Stimulated activated CD4-positive, alpha-beta T cell treated with anti-CD3 and anti-CD28 coated beads, TNF-alpha, amount 100 ng/mL, for 4 hours (primary cell): ENCODE data around the gene POU6F2.

ENCODE experiments used
- DNase-seq, 3 experiments: peaks; one replicate each; pipeline ENCODE4 v3.0.0-alpha.2; 2020; ENCODE audit warnings: low read depth in 3 of 3

POU6F2 gene

GRCh38 chr7:39432807-39433416 is 455.2 kb downstream of the POU6F2 start:
- DNase-seq = no peak

DNA sequence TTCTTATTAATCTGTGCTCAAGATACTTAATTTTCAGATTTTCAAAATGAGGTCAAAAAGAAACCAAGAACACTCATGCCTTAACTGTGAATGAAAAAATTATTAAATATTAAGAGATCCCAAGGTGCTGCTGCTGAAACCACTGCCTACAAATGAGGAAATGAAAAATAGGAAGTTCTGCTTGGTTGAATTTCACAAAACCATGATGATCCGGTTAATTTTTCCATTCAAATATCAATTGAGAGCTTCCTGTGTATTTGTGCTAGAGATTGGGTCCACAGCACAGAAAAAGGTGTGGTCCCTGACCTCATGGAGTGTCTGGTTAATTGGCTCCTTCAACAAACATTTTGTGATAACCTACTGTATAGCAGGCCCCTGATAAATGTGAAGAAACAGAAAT is 455.8 kb downstream of the POU6F2 start:
- no peak for DNase-seq

- no peak for DNase-seq
These were observed 456.3 kb downstream of the POU6F2 start for GRCh38 chr7:39434012-39434411.

DNA sequence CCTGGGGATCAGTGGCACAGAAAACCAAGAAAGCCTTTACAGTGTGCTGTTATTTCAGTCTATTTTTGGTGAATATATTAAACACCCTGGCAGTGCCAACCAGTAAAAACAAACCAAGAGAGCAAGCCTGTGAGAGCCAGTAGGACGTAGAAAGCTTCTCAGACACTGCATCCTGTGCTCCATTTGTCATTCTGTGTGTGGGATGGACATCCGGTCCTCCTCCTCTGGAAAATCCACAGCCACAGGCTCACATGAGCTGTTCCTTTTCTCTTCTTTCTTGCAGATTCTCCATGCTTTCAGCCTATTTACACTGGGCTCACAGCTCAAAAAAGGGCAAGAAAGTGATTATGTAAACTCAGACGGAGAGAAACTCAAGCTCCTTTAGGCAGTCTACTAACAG is 468.8 kb downstream of the POU6F2 start:
- no peak for DNase-seq

DNA sequence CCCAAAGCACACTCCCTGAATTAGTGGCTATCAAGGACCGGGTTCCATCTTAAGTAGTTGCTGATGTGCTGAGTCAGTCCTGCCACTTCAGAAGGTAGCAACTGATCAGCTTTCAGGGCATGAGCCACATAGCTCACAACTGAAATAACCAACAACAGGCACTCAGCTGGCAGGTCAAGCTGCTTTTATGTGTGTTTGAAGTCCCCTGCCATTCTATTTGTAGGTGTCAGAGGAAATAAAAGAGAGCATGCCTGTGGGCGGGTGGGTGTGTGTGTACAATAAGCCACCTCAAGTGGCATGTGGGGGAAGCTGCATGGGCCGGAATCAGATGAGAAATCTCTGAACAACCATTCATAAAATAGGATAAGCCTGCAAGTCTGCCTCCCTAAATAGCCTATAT is 474.2 kb downstream of the POU6F2 start:
- no peak for DNase-seq

DNA sequence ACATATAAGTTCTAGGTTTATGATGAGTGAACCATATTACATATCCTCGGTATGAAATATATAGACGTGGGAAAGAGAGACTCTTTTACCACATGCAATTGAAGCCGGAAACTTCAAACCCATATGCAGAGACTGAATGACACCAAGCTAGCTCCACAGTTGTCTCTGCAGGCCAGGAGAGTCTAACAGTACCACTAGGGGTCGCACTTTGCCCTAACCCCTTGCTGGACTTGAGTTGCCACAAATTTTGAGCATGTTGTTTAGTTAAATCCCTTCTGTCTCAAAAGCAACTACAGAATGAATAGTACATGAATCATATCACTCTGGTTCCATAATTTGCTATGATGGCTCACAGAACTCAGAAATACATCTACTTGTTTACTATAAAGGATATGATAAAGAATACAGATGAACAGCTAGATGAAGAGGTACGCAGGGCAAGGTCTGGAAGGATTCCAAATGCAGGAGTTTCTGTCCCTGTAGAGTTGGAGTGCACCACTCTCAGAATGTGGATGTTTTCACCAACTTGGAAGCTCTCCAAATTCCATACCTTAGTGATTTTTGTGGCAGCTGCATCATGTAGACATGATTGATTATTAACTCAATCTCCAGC is 476.1 kb downstream of the POU6F2 start:
- peak in 2 of 3 experiments; percentile 5 to 9 for DNase-seq

DNA sequence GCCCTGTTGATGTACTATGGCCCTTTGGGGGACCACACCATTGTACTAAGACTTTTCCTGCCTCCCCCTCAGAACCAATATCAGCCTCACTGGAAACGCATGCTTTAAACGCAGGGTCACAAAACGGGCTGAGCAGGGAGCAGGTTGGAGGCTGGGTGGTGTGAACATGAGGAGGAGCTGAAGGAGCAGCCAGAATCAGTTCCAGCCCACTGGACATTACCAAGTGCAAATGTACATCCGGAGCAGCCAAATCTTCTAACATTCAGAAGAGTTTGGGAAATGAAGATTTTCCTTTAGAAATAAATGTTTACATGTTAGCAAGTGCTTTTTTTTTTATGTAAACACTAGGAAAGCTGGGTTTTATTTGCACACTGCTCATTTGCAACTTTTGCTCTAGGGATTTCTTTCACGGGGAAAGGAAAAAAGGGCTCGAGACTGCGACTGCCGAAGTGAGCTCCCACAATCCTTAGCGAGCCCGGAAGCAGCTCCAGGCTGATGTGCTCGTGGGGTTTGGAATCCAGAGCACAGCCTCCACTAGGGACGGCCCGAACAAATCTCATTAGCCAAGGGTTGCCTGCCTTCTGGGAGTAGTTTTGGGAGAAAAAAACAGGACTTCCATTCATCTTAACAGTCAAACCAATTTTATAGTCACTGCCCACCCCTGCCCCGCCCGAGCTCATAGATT is 480.5 kb downstream of the POU6F2 start:
- no peak for DNase-seq

- no peak for DNase-seq
These were observed 481.9 kb downstream of the POU6F2 start for GRCh38 chr7:39459636-39460035.

- no peak for DNase-seq
These were observed 482.8 kb downstream of the POU6F2 start for GRCh38 chr7:39460486-39460885.

DNA sequence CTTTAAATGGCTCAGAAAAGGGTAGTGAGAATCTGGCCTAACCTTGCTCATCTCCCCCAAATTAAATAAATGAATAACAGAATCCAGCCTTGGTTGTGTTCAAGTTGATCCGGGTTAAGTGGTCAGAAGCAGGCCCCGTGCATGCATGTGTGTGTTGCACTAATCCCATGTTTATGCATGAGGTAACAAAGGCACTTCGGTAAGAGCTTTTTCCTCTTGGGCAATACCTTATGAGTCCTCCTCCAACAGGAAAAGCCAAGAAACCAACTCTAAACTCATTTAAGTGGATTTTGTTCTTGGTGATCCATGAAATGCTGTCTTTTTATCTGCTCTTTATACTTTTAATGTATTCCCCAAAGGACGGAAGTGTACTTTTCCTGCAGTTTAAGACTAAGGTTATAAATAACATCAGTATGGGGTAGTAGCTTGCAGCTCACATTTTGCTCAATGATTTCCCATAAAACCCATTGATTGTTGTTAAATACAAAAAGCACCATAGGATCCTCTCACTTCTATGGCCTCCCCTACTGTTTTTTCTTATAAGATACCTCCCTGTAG is 483.6 kb downstream of the POU6F2 start:
- DNase-seq = no peak

- no peak for DNase-seq
These were observed 485.5 kb downstream of the POU6F2 start for GRCh38 chr7:39463252-39463651.

- no peak for DNase-seq
These were observed 486.8 kb downstream of the POU6F2 start for GRCh38 chr7:39464350-39465054.

GRCh38 chr7:39465055-39465929 is 487.6 kb downstream of the POU6F2 start:
- peak in 1 of 3 experiments; percentile 4 for DNase-seq

DNA sequence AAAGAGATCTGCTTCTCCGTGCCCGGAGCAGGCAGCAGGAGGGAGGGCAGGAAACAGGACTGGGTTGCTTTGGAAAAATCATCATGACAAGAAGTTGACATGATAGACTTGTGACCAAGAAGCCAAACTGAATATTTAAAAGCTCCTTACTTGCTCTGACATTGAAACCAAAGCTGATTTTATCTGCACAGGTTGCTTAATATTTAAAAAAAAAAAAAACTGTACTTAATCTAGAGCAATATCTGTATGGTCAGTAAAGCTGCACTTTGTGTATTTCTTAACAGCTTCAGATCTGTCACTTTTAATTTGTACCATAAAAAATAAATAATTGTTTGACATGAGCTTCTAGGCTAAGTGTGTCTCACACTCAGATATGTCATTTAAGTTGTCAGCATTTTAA is 490.6 kb downstream of the POU6F2 start:
- no peak for DNase-seq

DNA sequence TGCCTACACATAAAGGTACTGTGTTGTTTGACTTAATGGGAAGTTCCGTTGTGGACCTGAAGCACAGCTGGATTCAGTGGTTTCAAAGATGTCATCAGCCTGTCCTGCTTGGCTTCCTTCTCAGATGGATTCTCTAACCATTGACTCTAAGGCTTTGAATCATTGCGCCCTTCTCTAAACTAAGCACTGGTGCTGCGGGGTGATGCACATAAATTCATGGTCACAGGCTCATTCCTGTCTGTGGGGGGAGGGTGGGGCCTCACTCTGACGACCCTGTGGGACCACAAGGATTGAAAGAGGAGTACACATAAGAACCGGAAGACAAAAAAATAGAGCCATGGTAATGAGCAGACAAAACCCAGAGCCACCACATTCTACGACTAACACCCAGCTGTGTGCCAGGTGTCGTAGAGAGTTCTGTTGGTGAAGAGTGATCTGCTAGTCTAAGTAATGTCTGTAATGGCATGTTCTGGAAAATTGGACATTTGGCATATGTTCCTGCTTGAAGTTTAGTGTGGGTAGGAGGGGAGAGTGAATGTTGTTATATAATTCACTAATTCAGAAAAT is 491.2 kb downstream of the POU6F2 start:
- DNase-seq = no peak

DNA sequence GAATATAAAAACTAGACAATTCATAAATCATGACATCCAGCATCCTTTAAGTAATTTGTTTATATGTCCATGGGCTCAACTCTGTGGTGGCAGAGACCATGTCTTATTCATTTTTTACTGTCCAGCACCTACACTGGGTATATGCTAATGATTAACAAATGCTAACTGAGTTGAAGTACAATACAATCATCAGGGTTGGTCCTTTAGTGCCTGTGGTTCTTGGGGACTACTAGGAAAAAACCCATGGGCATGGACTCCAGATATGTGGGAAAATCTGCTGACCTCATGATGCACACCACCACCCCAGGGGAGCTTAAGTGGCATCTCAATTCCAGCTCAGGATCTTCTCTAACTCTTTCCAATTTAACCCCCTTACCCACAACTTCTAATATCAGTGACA is 503.2 kb downstream of the POU6F2 start:
- DNase-seq = no peak

DNA sequence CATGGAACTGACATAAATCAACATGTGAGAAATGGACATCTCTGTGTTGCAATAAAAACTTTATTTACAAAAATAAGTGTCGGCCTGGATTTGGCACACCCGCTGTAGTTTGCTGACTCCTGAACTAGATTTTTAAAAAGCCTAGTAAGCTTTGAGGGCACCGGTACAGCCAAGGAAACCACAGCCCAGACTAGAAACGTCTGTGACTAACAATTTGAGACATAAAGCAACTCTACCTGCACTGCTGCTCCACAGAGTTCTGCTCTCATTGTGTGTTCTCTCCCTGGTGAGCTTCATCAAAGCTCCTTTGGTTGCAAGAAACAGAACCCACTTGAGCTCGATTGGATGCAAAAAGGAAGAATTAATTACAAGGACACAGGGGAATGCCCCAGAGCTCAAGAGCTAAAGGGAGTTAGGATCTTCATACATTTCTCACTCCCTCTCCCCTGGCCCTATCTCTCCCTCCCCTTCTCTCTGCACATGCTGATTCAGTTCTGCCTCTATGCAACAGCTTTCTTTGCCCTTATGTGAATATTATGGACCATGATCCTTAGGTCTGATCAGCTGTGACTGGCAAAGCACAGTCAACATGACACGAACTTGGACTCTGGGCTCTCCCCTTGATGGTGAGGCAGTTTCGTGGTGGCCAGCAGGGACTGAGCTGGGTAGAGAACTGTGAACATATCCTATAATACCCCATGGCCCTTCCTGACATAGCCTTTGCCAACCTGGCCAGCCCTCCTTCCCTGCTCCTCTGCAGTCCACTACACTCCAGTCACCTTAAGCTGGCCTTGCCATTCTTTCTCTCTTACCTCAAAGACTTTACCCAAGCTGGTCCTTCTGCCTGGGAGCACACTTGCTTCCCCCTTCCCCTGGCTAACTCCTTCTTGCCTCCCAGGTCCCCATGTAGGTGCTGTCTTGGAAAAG is 511.0 kb downstream of the POU6F2 start:
- DNase-seq = no peak

DNA sequence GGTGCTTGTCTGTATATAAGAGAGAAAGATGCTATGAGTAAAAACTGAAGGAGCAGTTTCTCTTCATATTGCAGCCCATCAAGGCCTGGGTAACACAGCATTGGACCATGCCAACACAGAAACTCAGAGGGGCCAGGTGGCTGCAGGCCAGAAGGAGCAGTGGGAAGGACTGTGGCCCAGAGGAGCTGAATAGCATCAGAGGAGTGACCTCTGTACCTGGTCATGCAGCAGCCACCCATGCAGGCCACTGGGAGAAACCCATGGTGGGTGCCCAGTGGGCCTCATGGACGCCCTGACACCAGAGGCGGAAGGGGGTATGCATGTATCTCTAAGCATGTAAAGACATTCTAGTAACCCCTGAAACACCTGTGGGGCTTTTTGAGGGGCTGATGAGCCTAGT is 512.6 kb downstream of the POU6F2 start:
- DNase-seq = no peak

- DNase-seq = no peak
These were observed 516.2 kb downstream of the POU6F2 start for GRCh38 chr7:39493934-39494333.

GRCh38 chr7:39501358-39501757 is 523.6 kb downstream of the POU6F2 start:
- no peak for DNase-seq
